Mesenchymal stem cell (in vitro differentiated cells and primary cell): ENCODE data around the gene EEF1AKMT1.

ENCODE experiments used
- DNase-seq: peaks from one replicate; pipeline ENCODE4 v3.0.0-alpha.2; 2013
- H2AFZ ChIP-seq: one replicate; pipeline ENCODE4 v1.6.1; 2013; ENCODE audit warnings: low read depth, mild to moderate bottlenecking, control low read depth, inconsistent platforms, low read length, moderate library complexity
- H2AK5ac ChIP-seq: 2 replicates; pipeline ENCODE4 v1.6.1; 2013; ENCODE audit warnings: low read length, moderate library complexity, mild to moderate bottlenecking, inconsistent platforms; ENCODE audit not compliant: severe bottlenecking
- H2BK120ac ChIP-seq: one replicate; pipeline ENCODE4 v1.6.1; 2013; ENCODE audit warnings: low read depth, mild to moderate bottlenecking, inconsistent platforms, low read length, moderate library complexity
- H2BK12ac ChIP-seq, 2 experiments: one replicate each; pipeline ENCODE4 v1.6.1; 2013; ENCODE audit warnings: inconsistent platforms in 2 of 2, low read length in 2 of 2, mild to moderate bottlenecking in 2 of 2, moderate library complexity in 2 of 2, control low read depth in 1 of 2
- H2BK15ac ChIP-seq: one replicate; pipeline ENCODE4 v1.6.1; 2013; ENCODE audit warnings: mild to moderate bottlenecking, low read depth, inconsistent platforms; ENCODE audit not compliant: poor library complexity, severe bottlenecking
- H2BK5ac ChIP-seq: 2 replicates; pipeline ENCODE4 v1.6.1; 2013; ENCODE audit warnings: low read depth, mild to moderate bottlenecking, low read length, control low read depth, inconsistent platforms; ENCODE audit not compliant: poor library complexity, severe bottlenecking
- H3K14ac ChIP-seq, 2 experiments: one replicate each; pipeline ENCODE4 v1.6.1; 2013; ENCODE audit warnings: inconsistent platforms in 2 of 2, low read length in 2 of 2, control low read depth in 1 of 2, mild to moderate bottlenecking in 1 of 2, moderate library complexity in 1 of 2
- H3K18ac ChIP-seq, 2 experiments: one replicate each; pipeline ENCODE4 v1.6.1; 2013; ENCODE audit warnings: inconsistent platforms in 2 of 2, low read length in 2 of 2, control low read depth in 1 of 2, low read depth in 1 of 2, mild to moderate bottlenecking in 1 of 2
- H3K23ac ChIP-seq, 2 experiments: one replicate each; pipeline ENCODE4 v1.6.1; 2013; ENCODE audit warnings: inconsistent platforms in 2 of 2, low read length in 2 of 2, mild to moderate bottlenecking in 2 of 2, moderate library complexity in 2 of 2, control low read depth in 1 of 2
- H3K27ac ChIP-seq: 2 replicates; pipeline ENCODE4 v1.5.1; 2013; ENCODE audit warnings: mild to moderate bottlenecking, moderate library complexity, low read length, control low read depth, inconsistent platforms; ENCODE audit not compliant: poor library complexity, severe bottlenecking
- H3K27me3 ChIP-seq, 2 experiments: 2 replicates each; pipeline versions ENCODE4 v1.6.1 to v1.7.0; 2013; ENCODE audit warnings: low read length in 2 of 2, mild to moderate bottlenecking in 2 of 2, moderate library complexity in 2 of 2, control low read depth in 1 of 2, inconsistent platforms in 1 of 2; ENCODE audit not compliant: control insufficient read depth in 1 of 2, insufficient read depth in 1 of 2
- H3K36me3 ChIP-seq, 2 experiments: 2 replicates each; pipeline versions ENCODE4 v1.6.1 to v1.7.0; 2013; ENCODE audit warnings: low read length in 2 of 2, control low read depth in 1 of 2, inconsistent platforms in 1 of 2, low read depth in 1 of 2, mild to moderate bottlenecking in 1 of 2; ENCODE audit not compliant: insufficient read depth in 2 of 2, control insufficient read depth in 1 of 2
- H3K4ac ChIP-seq, 2 experiments: one replicate each; pipeline ENCODE4 v1.6.1; 2013; ENCODE audit warnings: inconsistent platforms in 2 of 2, low read length in 2 of 2, mild to moderate bottlenecking in 2 of 2, moderate library complexity in 2 of 2, control low read depth in 1 of 2, low read depth in 1 of 2
- H3K4me1 ChIP-seq: 2 replicates; pipeline ENCODE4 v1.6.1; 2013; ENCODE audit warnings: low read depth, low read length, control low read depth; ENCODE audit not compliant: control insufficient read depth, insufficient read depth
- H3K4me2 ChIP-seq: 2 replicates; pipeline ENCODE4 v1.6.1; 2013; ENCODE audit warnings: low read length, mild to moderate bottlenecking, inconsistent platforms; ENCODE audit not compliant: poor library complexity, severe bottlenecking
- H3K4me3 ChIP-seq, 2 experiments: 2 replicates each; pipeline versions ENCODE4 v1.5.1 to v1.7.0; 2013; ENCODE audit warnings: low read length in 2 of 2, mild to moderate bottlenecking in 2 of 2, control low read depth in 1 of 2, low read depth in 1 of 2; ENCODE audit not compliant: insufficient read depth in 1 of 2
- H3K79me1 ChIP-seq: replicated peaks from 2 replicates; pipeline ENCODE4 v1.6.1; 2013; ENCODE audit warnings: mild to moderate bottlenecking, control low read depth, low read length, inconsistent platforms; ENCODE audit not compliant: poor library complexity, severe bottlenecking
- H3K9ac ChIP-seq: 2 replicates; pipeline ENCODE4 v1.7.0; 2013; ENCODE audit warnings: mild to moderate bottlenecking, low read length, moderate library complexity
- H3K9me3 ChIP-seq: 2 replicates; pipeline ENCODE4 v1.7.0; 2013; ENCODE audit warnings: mild to moderate bottlenecking, low read length; ENCODE audit not compliant: control insufficient read depth
- H4K8ac ChIP-seq: one replicate; pipeline ENCODE4 v1.6.1; 2013; ENCODE audit warnings: inconsistent platforms, mild to moderate bottlenecking, low read length, moderate library complexity
- H4K91ac ChIP-seq: one replicate; pipeline ENCODE4 v1.6.1; 2013; ENCODE audit warnings: mild to moderate bottlenecking, low read length, inconsistent platforms
- WGBS: methylation state at CpG from one replicate; pipeline ENCODE4 v1.1.7; 2013; ENCODE audit warnings: mixed read lengths; 5-methylcytosine and 5-hydroxymethylcytosine counted together

Gene EEF1AKMT1

GRCh38 chr13:20699715-20700114 lies 74.0 kb downstream of the EEF1AKMT1 start:
- no peak overlapping the region for H3K14ac ChIP-seq
- H3K79me1 ChIP-seq = no peaks in the 10 kb centered on the region
- H2AFZ ChIP-seq = no peak overlapping the region
- WGBS = 79% methylated on average over 7 of the region's 9 CpGs
- H3K4me2 ChIP-seq = no peak overlapping the region
- H2BK15ac ChIP-seq = no peak overlapping the region
- no peaks in the 10 kb centered on the region for H3K36me3 ChIP-seq
- H3K4ac ChIP-seq = no peak overlapping the region
- peaks cover 11% of the 10 kb centered on the region for H3K4me1 ChIP-seq
- H2BK120ac ChIP-seq = no peak overlapping the region
- no peak overlapping the region for H3K18ac ChIP-seq
- H3K9me3 ChIP-seq = no peaks in the 10 kb centered on the region
- H3K27me3 ChIP-seq = peaks cover 0 to 4% of the 10 kb centered on the region in 2 experiments
- no peak overlapping the region for H2BK12ac ChIP-seq
- no peak overlapping the region for H3K4me3 ChIP-seq
- H2BK5ac ChIP-seq = no peak overlapping the region
- H4K8ac ChIP-seq = no peak overlapping the region
- H4K91ac ChIP-seq = no peak overlapping the region
- H2AK5ac ChIP-seq = no peak overlapping the region
- no peak for DNase-seq
- no peak overlapping the region for H3K9ac ChIP-seq
- H3K27ac ChIP-seq = no peak overlapping the region
- H3K23ac ChIP-seq = no peak overlapping the region

- H2BK15ac ChIP-seq = no peak overlapping the region
These were observed 77.7 kb downstream of the EEF1AKMT1 start for GRCh38 chr13:20696073-20696472.

GRCh38 chr13:20691616-20692015 lies 82.1 kb downstream of the EEF1AKMT1 start:
- Histone ChIP-seq H2BK12ac (no peak overlapping the region), H2AK5ac (no peak overlapping the region), H2BK5ac (no peak overlapping the region), H3K4me3 (no peak overlapping the region), H3K9me3 (no peaks in the 10 kb centered on the region), H3K27me3 (no peaks in the 10 kb centered on the region), H2BK15ac (no peak overlapping the region), H3K4me1 (no peaks in the 10 kb centered on the region), H3K36me3 (peaks cover 2 to 3% of the 10 kb centered on the region in 2 experiments), H3K23ac (no peak overlapping the region), H3K18ac (no peak overlapping the region), H3K4me2 (no peak overlapping the region), H3K9ac (no peak overlapping the region), H4K8ac (no peak overlapping the region), H2BK120ac (no peak overlapping the region), H3K4ac (no peak overlapping the region), H2AFZ (no peak overlapping the region), H3K14ac (no peak overlapping the region), H4K91ac (no peak overlapping the region), H3K27ac (no peak overlapping the region), H3K79me1 (no peaks in the 10 kb centered on the region)
- WGBS = 62% methylated on average over 3 of the region's 4 CpGs
- DNase-seq = no peak

More at GRCh38 chr13:20696073-20696472, 77.7 kb downstream of the EEF1AKMT1 start:
- no peak overlapping the region for H3K23ac ChIP-seq
- H3K27me3 ChIP-seq = no peaks in the 10 kb centered on the region
- no peak overlapping the region for H3K14ac ChIP-seq
- no peak overlapping the region for H2BK5ac ChIP-seq
- no peak overlapping the region for H3K18ac ChIP-seq
- no peak overlapping the region for H3K4ac ChIP-seq
- DNase-seq = no peak
- no peak overlapping the region for H2AFZ ChIP-seq
- H3K36me3 ChIP-seq = peaks cover 0 to 2% of the 10 kb centered on the region in 2 experiments
- no peak overlapping the region for H2BK120ac ChIP-seq
- H2BK12ac ChIP-seq = no peak overlapping the region
- H4K8ac ChIP-seq = no peak overlapping the region
- H3K4me1 ChIP-seq = no peaks in the 10 kb centered on the region
- WGBS = 85% methylated on average over 3 of the region's 4 CpGs
- no peak overlapping the region for H2AK5ac ChIP-seq
- H3K4me2 ChIP-seq = no peak overlapping the region
- H3K27ac ChIP-seq = no peak overlapping the region
- no peaks in the 10 kb centered on the region for H3K79me1 ChIP-seq
- H3K9ac ChIP-seq = no peak overlapping the region
- no peak overlapping the region for H4K91ac ChIP-seq
- no peak overlapping the region for H3K4me3 ChIP-seq
- H3K9me3 ChIP-seq = no peaks in the 10 kb centered on the region

GRCh38 chr13:20689291-20689690 lies 84.5 kb downstream of the EEF1AKMT1 start:
- no peak overlapping the region for H2BK5ac ChIP-seq

More at GRCh38 chr13:20689291-20689690, 84.5 kb downstream of the EEF1AKMT1 start:
- H3K4me2 ChIP-seq = no peak overlapping the region
- peaks cover 2 to 3% of the 10 kb centered on the region in 2 experiments for H3K36me3 ChIP-seq
- no peak overlapping the region for H4K91ac ChIP-seq
- H2BK120ac ChIP-seq = no peak overlapping the region
- H3K23ac ChIP-seq = no peak overlapping the region
- no peak overlapping the region for H3K4me3 ChIP-seq
- H3K27me3 ChIP-seq = peaks cover 0 to 4% of the 10 kb centered on the region in 2 experiments
- no peak overlapping the region for H3K18ac ChIP-seq
- no peak overlapping the region for H2BK12ac ChIP-seq
- H2AK5ac ChIP-seq = no peak overlapping the region
- H3K4me1 ChIP-seq = no peaks in the 10 kb centered on the region
- no peak overlapping the region for H3K4ac ChIP-seq
- no peak overlapping the region for H3K27ac ChIP-seq
- 100% methylated on average over 3 of the region's 3 CpGs for WGBS
- H4K8ac ChIP-seq = no peak overlapping the region
- no peaks in the 10 kb centered on the region for H3K79me1 ChIP-seq
- no peak for DNase-seq
- no peak overlapping the region for H2BK15ac ChIP-seq
- H3K14ac ChIP-seq = no peak overlapping the region
- H2AFZ ChIP-seq = no peak overlapping the region
- H3K9ac ChIP-seq = no peak overlapping the region
- H3K9me3 ChIP-seq = no peaks in the 10 kb centered on the region
